Activated T-cell treated with anti-CD3 and anti-CD28 coated beads for 4 hours (primary cell): ENCODE measurements around the gene NUMA1.

Source experiments
- DNase-seq: peaks from one replicate; pipeline ENCODE4 v3.0.0-alpha.2; 2020

Gene NUMA1

DNA sequence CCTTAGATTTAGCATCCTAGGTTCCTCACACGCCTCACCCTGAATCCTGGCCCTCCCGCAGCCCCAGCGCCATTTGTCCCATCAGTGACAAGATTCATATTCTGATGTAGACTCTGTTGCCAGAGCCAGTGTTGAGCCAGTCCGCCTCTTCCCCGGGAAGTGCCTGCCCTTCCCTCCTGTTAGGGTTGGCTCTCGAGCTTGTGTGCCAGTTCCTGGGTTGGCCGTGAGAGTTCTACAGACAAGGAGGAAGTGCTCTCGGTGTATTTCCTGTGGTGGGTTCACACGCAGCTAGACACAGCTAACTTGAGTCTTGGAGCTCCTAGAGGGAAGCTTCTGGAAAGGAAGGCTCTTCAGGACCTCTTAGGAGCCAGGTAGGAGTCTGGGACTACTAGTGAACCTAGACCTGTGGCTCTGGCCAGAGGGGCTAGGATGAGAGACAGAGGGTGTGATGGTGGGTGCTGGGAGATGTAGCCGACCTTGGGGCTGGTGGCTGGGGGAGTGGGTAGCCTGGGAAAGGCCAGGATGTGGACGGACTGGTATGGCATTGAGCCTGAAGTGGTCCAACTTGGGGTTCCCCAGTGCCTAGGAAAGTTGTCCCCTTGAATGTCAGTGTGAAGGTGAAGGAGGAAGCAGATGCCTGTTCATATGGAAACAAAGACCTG lies 81.6 kb downstream of the NUMA1 start, which contains the start of gene IL18BP:
IL18BP (plus strand) TSS at position 261 of the 662 bp plus-strand sequence. CDS start 1,076 bp downstream, outside the sequence.
- peak; percentile 5 for DNase-seq

DNA sequence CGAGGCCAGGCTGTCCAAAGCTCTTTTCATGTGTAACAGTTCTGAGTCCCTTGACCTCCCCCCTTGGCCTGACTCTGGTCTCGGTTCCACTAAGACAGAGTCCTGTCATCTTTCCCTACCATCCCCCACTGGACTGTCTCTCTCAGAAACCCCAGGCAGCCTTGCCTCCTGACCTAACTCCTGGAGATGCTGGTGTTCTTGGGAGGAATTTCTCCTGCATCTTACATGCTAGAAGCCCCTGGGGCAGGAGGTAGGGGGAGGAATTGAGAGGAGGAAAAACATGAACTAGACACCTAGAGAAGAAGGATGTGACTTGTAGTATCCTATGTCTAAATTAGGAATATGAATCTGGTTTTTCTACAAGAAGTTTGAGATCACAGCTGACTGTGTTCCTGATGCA lies 82.3 kb downstream of the NUMA1 start:
- DNase-seq = no peak

DNA sequence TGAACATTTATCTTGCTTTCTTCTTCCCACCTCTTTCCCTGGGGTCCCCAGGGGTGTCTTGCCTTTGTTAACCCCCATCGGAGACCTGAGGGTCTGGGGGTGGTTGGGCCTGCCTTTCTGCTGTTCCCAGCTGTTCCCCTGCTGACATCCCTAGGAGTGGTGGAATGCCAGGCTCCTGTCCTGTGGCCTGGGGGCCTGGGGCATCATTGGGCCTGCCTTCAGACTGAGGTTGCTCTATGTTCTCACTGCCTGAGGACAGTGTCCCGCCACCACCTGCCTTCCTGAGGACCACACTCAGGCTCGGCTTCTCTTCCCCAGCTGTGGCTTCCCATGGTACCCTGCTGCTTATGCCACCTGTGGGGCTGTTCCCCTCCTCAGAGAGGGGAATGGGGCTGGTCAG lies 82.7 kb downstream of the NUMA1 start:
- DNase-seq = no peak

DNA sequence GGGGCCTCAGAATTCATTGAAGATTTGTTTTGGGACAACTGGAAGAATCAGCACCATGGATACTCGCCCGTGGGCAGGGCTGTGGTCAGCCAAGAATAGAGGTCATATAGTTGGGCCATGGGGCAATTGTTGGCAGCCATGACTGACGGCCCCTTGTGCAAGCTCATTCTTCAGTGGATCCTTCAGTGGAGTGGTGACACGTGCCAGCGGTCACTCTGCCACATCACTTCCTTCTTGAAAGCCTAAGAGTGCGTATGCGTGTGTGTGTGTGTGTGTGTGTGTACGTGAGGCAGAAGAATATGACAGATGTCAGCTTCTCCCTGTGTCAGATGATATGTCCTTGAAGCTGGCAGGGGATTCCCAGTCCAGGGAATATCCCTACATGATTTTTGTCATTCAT lies 83.4 kb downstream of the NUMA1 start:
- no peak for DNase-seq

DNA sequence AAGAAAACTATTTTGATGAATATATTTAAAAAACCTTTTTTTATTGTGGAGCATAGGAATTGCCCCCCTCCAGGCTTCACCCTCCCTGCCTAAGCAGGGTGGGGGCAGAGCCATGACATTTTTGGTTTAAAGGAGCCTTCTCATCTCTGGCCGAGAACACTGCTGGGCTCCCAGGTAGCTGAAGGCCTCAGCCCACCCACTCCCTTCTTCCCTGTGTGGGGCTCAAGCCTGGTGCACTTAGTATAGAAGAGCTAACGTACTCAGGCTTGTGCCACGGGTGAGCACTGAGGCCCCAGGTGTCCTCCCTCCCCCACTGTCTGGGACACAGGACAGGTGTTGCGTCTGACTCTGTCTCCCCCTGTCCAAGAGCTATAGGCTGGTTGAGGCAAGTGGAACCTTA lies 83.8 kb downstream of the NUMA1 start:
- DNase-seq = no peak

DNA sequence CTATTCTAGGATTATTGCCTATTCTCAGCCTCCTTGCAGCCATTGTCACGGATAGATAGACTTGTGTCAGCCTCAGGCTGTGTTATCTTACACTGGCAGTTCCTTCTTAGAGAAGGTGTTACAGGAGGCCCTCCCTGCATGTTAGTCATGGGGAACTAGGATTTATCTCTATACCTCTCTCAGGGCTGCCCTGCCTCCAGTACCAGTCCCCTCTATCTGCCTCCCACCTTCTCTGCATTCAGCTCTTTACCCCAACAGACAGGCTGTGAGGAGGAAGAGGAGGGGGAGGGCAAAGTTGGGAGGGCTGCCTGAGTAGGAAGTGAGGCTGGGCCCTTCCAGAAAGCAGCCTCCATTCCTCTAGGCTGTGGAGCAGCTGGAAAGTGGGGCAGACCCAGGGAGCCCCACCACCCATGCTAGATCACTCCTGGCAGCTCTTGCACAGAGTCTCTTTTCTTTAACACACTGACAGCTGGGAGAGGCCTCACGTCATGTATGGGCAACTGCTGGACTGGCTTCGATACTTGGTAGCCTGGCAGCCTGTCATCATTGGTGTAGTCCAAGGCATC lies 84.5 kb downstream of the NUMA1 start:
- DNase-seq = no peak

DNA sequence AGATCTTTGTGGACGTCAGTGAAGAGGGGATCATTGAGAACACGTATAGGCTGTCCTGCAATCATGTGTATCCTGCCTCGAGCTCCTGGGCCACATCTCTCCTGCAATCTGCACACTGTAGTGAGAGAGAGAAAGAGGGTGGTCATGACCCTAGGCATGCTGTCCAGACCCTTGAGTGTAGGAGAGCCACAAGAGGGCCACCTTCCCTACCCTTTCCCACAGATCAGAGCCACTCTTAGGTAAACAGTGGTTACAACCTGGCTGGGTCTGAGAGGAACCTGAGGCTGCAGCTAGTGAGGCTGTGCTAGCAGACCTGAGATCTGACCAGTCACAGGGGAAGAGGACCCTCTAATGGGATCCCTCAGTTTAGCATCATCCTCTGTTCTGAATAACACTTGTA lies 85.6 kb downstream of the NUMA1 start:
- no peak for DNase-seq

DNA sequence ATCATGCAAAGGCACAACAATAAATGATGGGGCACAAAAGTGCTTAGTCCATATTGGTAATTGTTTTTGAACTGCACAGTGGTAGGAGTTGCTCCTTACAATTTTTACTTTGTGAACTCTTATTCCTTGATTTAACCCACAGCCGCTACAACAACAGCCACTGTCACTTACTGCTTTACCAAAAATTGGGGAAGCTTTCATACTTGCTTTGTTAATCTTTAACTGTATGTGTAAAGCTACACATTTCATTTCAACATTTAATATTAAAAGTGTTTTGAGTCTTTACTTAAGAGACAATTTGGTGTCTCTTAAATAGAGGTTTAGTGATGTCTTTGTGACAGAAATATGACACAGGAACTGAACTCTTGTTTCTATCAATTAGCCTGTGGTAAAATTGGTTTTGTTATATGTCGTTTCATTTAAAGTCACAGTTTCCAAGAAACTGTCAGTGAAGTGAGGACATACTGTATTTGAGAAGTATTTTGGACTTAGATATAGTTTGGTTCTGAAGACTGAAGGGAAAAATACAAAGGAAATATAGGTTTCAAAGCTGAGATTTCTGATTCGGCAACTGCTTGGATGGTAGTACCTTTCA lies 88.1 kb downstream of the NUMA1 start:
- no peak for DNase-seq

DNA sequence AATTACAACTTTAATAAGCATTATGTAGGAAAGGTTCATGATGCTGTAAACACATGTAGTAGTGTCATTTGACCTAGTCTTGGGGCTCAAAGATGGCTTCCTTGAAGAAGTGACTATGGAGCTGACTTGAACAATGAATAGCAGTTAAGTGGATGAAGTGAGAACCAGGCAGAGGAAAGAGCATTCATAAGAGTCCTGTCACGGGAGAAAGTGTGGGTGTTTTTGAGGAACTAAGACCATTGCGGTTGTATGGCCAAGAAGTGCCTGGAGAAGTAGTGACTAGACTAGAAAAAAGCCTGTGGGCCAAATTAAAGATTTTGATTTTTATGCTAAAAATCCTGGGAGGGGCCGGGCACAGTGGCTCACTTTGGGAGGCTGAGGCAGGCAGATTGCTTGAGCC lies 88.8 kb downstream of the NUMA1 start:
- no peak for DNase-seq

DNA sequence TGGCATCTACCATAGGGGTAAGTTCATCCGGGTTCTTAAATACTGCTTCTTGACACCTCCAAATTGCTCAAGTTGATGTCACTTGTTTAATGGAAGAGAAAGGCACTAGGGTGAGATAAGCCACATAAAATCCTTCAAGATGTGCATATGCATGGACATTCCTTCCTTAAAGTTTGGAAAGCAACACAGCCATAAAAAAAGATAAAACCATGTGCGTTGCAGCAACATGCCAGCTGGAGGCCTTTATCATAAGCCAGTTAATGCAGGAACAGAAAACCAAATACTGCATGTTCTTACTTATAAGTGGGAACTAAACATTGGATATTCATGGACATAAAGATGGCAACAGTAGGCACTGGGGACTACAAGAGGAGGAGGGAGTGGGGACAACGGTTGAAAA lies 89.6 kb downstream of the NUMA1 start:
- no peak for DNase-seq

DNA sequence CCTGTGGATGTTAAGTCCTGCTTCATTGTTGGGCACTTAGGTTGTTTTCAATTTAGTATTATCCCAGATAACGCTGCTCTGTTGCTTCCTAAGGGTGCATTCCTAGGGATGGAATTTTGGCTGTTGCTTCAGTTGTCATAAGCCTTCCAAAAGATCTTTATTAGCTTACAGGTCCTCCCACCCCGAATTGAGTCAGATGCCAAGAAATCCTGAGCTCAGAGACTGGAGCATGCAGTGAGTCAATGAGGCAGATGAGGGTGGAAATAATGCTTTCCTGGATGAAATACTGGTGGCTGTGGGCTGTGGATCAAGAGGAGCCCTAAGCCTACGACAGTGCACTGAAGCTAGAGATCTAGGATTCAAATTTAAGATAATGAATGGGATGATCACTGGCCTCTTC lies 92.3 kb downstream of the NUMA1 start:
- no peak for DNase-seq

DNA sequence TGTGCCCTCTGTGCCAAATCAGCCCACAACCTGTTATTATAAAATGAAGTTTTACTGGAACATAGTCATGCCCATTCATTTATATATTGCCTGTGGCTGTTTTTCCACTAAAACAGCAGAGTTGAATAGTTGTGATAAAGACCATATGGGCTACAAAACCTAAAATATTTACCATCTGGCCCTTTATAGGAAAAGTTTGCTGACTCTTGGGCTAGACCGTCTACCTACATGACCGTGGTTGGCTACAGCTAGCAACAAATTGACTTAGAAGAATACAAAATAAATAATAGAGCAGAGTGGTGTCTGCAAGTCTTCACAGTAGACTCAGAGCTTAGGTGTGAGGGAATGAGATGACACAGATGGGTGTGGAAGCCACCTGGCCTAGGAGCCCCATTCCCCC lies 92.8 kb downstream of the NUMA1 start:
- no peak for DNase-seq

DNA sequence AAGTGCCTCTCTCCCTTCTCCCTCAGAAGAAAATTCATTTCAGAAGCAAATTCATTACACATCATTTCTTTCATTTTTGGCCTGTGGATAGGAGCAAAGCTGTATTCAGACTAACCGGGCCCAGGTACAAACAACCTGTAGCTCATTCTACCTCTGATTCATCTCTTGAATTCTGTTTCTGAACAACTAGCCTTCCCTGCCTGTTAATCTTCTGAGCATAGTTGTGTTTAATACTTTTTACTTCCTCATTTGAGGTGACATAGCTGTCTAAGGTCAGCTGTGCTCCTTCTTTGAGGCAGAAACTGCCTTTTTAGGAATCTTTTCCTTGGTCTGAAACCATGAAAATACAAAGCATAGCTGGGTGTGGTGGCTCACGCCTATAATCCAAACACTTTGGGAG lies 94.2 kb downstream of the NUMA1 start:
- DNase-seq = no peak

DNA sequence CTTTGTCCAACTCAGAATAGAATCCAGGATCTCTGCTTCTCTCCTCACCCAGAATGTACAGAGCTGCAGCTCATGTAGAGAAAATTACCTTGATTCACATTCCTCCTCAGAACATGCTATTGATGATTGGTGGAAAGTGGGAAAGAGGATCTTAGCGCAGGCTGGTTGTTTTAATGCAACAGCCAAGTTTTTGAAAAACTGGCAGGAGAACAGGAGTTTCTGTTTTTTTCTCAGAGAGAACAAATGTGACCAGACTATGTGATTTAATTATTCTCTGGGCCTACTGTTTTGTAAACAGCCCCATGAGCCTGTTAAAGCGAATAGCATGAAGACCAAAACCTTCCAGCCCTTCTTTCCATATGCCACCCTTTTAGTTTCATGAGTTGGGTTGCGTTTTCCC lies 100.7 kb downstream of the NUMA1 start:
- DNase-seq = no peak

DNA sequence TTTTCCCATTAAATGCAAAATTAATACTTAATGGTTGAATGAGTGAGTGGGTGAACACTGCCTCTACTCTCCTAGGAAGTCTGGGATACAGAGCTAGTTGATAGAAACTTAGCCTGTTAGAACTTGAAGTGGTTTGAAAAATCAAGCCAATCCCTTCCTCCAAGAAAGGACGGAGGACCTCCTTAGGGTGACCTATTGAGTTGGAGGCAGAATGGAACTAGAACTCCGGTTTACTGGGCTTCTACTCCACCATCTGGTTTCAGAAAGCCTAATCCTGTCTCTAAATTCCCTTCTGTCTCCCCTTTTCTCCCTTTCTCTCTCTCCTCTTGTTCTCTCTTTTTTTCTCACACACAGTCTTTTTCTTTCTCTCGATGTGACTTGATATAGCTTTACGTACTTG lies 101.2 kb downstream of the NUMA1 start:
- no peak for DNase-seq

DNA sequence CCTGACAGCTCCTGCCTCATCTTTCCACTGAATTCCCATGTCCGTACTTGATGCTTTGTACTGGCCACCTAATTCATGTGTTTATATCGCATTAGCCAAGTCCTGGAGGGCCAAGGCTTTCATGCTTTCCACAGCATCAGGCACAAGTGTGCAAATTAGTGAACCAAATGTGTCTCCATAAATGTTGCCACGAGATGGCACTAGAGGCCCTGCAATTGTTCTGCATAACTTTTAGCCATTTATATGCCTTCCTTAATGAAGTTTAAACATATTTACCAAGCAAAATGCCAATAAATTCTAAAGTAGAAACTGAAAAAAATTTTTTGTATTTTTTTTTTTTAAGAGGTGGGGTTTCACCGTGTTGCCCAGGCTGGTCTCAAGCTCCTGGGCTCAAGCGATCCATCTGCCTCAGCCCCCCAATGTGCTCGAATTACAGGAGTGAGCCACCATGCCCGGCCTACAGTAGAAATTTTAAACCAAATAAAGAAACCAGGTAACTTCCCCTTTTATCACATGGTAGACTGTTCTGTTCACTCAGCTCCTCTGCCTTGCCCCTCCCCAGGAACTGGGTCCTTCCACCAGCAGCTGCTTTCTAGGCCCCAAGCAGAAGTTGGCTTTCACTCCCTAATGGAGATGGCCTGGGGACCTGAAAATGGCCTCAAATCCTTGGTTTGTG lies 102.5 kb downstream of the NUMA1 start:
- peak; percentile 53 for DNase-seq

DNA sequence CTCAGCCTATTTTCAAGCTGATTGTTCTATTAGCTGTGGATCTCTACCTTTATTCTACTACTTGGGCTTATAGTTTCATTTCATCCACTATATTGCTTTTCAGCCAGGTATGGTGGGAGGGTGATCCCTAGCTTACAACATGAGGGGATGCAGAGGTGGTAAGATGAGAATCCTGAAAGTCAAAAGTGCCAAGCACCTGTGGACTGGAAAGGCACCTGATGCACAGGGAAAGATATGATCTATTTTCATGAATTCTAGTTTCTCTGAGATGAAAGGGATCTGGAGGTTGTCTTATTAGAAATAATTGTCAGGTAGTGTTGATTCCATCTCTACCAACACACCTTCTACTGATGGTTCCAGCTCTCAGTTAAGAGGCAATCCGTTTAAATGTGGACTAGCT lies 103.3 kb downstream of the NUMA1 start:
- no peak for DNase-seq

DNA sequence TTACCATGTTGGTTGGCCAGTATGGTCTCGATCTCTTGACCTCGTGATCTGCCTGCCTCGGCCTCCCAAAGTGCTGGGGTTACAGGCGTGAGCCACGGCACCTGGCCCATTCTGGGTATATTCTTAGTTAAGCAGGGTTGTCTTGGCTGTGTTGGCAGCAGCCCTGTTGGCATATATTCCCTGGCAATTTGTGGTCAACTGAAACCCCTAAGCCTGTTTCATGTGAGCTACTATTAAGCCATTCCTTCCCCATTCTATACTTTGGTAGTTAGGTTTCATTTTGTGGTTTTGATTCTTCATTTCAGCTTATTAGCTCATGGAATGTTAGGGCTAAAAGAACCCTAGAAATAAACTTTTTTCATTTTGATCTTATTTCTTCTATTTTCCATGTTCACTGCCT lies 103.8 kb downstream of the NUMA1 start:
- DNase-seq = no peak

DNA sequence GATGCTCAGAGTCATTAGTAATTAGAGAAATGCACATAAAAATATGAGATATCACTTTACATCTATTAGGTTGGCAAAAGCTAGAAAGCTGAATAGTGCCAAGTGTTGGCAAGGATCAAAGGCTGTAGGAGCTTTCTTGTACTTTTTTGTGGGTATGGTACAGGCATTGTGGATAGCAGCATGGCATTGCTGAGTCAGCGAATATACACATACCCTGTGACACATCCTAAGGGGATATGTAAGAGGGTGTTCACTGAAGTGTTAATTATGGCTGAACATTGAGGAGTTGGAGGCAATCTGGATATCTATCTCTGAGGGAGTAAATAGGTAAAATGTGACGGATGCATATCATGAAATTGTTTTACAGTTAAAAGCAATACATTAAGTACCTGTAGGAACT lies 108.7 kb downstream of the NUMA1 start:
- DNase-seq = no peak

DNA sequence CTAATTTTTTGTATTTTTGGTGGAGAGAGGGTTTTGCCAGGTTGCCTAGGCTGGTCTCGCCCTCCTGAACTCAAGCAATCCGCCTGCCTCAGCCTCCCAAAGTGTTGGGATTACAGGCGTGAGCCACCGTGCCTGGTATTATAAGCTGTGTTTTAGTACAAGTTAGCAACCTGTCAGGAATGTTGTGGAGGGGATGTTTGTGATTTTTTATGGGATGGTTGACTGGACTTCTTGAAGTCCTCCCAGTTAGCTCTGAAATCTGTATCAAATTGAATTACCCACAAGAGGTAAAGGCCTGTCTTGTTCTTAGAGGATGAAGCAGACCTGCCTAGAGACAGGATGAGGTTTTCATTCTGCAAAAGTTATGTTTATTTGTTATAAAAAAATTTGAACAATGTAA lies 115.7 kb downstream of the NUMA1 start:
- DNase-seq = no peak

DNA sequence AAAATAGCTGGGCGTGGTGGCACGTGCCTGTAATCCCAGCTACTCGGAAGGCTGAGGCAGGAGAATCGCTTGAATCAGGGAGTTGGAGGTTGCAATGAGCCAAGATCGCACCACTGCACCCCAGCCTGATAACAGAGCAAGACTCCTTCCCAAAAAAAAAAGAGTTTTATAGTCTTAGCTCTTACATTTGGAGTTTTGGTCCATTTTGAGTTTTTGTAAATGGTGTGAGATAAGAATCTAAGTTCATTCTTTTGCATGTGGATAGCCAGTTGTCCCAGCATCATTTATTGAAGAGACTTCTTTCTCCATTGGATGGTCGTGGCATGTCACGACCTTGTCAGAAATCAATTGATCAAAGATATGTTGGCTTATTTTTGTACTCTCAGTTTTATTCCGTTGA lies 116.9 kb downstream of the NUMA1 start:
- no peak for DNase-seq

DNA sequence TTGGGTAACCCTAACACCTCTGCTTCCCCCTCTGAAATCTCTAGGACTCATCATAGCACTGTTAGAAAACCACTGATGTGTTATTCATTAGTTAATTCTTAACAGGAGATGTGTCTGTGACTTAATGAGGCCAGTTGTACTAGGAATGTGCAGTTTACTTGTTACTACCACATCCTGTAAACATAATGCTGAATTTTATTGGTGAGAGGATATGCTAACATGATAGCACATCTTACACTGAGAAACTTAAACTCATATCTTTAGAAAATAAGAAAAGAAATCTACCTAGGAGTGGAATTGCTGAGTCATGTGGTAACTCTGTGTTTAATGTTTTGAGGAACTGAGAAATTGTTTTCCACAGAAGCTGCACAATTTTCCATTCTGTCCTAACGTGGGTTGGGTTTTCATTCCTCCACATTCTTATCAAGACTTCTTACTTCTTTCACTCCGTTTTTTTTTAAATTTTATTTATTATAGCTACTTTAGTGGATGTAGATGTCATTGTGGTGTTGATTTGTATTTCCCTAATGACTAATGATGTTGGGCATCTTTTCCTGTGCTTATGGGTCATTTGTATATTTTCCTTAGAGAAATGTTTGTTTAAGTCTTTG lies 117.8 kb downstream of the NUMA1 start:
- no peak for DNase-seq

DNA sequence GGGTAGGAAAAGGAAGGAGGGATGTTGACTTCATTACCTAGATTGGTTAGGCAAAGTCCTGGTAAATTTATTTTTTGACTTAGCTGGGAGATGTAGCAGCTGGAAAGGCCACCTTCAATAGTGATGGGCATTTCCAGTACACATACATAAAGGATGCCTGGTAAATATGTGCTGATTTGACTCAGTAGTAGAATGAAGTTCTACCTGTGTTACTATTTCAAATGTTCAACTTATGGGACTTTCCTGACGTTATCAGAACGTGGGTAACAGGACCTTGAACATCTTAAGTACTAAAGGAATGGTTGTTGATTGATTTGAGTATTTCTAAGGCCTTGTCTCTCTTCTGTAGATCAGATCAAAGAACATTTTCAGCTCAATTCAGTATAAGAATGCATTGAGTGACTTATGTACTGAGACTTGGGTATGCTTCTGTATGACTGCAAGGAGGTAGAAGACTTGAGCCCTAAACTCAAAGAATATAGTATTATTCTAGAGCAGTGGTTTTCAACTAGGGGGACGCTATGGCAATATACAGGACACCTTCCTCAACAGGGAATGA lies 124.4 kb downstream of the NUMA1 start:
- DNase-seq = no peak
